ENCODE results near the gene TMEM117. TPM values are rescaled to one million over a fixed set of nuclear protein-coding genes. Genes with fewer than 3 reads are reported as not detected.

The TMEM117 gene
- total and polyA plus RNA-seq, 10 of the 15 experiments (the other 5 are each of a cell fraction or from before 2014, with no cell fraction given), result 3.1 to 8.2 (median 6.1) TPM

GRCh38 chr12:43795716-43796280, 40.1 kb upstream of the TMEM117 start:
- TF ChIP-seq, protein P1, sequence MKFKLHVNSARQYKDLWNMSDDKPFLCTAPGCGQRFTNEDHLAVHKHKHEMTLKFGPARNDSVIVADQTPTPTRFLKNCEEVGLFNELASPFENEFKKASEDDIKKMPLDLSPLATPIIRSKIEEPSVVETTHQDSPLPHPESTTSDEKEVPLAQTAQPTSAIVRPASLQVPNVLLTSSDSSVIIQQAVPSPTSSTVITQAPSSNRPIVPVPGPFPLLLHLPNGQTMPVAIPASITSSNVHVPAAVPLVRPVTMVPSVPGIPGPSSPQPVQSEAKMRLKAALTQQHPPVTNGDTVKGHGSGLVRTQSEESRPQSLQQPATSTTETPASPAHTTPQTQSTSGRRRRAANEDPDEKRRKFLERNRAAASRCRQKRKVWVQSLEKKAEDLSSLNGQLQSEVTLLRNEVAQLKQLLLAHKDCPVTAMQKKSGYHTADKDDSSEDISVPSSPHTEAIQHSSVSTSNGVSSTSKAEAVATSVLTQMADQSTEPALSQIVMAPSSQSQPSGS (IDR thresholded peaks at IDR 0.05; ENCODE audit: low read length), result no peak
- TF ChIP-seq BHLHE40 (IDR thresholded peaks at IDR 0.05; ENCODE audit: borderline replicate concordance in 1 of 2, low read depth in 2 of 2, low read length in 1 of 2) (no peak), NR2F1 (conservative IDR thresholded peaks at IDR 0.05) (no peak), CREM (IDR thresholded peaks at IDR 0.05; ENCODE audit: low read depth) (no peak), SMAD5 (IDR thresholded peaks at IDR 0.05; ENCODE audit: low read depth) (no peak), FOXM1 (IDR thresholded peaks at IDR 0.05; ENCODE audit: low read depth, low read length) (no peak), GATAD2B (conservative IDR thresholded peaks at IDR 0.05; ENCODE audit: low read depth) (no peak), YY1 (IDR thresholded peaks at IDR 0.05; ENCODE audit: low read depth, low read length) (no peak), PAX8 (IDR thresholded peaks at IDR 0.05) (no peak)
- TF ChIP-seq, protein P2, sequence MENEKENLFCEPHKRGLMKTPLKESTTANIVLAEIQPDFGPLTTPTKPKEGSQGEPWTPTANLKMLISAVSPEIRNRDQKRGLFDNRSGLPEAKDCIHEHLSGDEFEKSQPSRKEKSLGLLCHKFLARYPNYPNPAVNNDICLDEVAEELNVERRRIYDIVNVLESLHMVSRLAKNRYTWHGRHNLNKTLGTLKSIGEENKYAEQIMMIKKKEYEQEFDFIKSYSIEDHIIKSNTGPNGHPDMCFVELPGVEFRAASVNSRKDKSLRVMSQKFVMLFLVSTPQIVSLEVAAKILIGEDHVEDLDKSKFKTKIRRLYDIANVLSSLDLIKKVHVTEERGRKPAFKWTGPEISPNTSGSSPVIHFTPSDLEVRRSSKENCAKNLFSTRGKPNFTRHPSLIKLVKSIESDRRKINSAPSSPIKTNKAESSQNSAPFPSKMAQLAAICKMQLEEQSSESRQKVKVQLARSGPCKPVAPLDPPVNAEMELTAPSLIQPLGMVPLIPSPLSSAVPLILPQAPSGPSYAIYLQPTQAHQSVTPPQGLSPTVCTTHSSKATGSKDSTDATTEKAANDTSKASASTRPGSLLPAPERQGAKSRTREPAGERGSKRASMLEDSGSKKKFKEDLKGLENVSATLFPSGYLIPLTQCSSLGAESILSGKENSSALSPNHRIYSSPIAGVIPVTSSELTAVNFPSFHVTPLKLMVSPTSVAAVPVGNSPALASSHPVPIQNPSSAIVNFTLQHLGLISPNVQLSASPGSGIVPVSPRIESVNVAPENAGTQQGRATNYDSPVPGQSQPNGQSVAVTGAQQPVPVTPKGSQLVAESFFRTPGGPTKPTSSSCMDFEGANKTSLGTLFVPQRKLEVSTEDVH (IDR thresholded peaks at IDR 0.05; ENCODE audit: low read depth, partially characterized antibody), result no peak
- TF ChIP-seq, protein P3, sequence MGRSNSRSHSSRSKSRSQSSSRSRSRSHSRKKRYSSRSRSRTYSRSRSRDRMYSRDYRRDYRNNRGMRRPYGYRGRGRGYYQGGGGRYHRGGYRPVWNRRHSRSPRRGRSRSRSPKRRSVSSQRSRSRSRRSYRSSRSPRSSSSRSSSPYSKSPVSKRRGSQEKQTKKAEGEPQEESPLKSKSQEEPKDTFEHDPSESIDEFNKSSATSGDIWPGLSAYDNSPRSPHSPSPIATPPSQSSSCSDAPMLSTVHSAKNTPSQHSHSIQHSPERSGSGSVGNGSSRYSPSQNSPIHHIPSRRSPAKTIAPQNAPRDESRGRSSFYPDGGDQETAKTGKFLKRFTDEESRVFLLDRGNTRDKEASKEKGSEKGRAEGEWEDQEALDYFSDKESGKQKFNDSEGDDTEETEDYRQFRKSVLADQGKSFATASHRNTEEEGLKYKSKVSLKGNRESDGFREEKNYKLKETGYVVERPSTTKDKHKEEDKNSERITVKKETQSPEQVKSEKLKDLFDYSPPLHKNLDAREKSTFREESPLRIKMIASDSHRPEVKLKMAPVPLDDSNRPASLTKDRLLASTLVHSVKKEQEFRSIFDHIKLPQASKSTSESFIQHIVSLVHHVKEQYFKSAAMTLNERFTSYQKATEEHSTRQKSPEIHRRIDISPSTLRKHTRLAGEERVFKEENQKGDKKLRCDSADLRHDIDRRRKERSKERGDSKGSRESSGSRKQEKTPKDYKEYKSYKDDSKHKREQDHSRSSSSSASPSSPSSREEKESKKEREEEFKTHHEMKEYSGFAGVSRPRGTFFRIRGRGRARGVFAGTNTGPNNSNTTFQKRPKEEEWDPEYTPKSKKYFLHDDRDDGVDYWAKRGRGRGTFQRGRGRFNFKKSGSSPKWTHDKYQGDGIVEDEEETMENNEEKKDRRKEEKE (IDR thresholded peaks at IDR 0.05), result no peak
- in situ Hi-C loops (cut with MboI), result no loop called here
- H3K9me3 ChIP-seq (replicated peaks; ENCODE audit: control insufficient read depth, insufficient read depth, low read length), result no peaks in the 10 kb centered on the region
- H2AFZ ChIP-seq (ENCODE audit: control insufficient read depth, low read depth, low read length), result no peak overlapping the region
- H3K4me1 ChIP-seq (ENCODE audit: control insufficient read depth, insufficient read depth, low read length), result no peaks in the 10 kb centered on the region
- ChIA-PET CTCF (interaction anchor here (2.0 to 2.4 kb wide), 2 partner anchors 18 to 87 kb away, joined by 4 to 6 read pairs; no protein-coding TSS in a partner anchor), POLR2A (no interaction called here), RAD21 (ENCODE audit: unreplicated experiment) (interaction anchor here (1.5 kb wide), 1 partner anchor 86 kb away, joined by 7 read pairs; no protein-coding TSS in a partner anchor), SMC1A (ENCODE audit: uncharacterized antibody, unreplicated experiment) (interaction anchor here (0.7 kb wide), 1 partner anchor 9 kb away, joined by 3 read pairs; no protein-coding TSS in a partner anchor)
- H3K36me3 ChIP-seq (ENCODE audit: control insufficient read depth in 2 of 2, insufficient read depth in 2 of 2, low read length in 1 of 2), result peaks cover 0 to 21% of the 10 kb centered on the region in 2 experiments; a peak in 3 of 4 replicates
- no peaks in the 10 kb centered on the region for H3K27me3 ChIP-seq (replicated peaks in 1 of 2; ENCODE audit: control insufficient read depth in 2 of 2, insufficient read depth in 2 of 2, low read length in 1 of 2)
- no peak for FAIRE-seq
- no peak overlapping the region for H3K4me2 ChIP-seq (ENCODE audit: control insufficient read depth, insufficient read depth)
- H3K4me3 ChIP-seq, result no peak overlapping the region
- intact Hi-C loops (cut with micrococcal nuclease; ENCODE audit: unreplicated experiment), result no loop called here
- no peak for ATAC-seq
- no TSS peak for BruUV-seq (replicated peaks)
- no peaks in the 10 kb centered on the region for H4K20me1 ChIP-seq (ENCODE audit: control insufficient read depth, insufficient read depth)
- WGBS (ENCODE audit: insufficient coverage, insufficient replicate concordance, low lambda C conversion rate, missing lambda C conversion rate), result 79% methylated on average over 2 of the region's 2 CpGs
- no peak overlapping the region for H3K9ac ChIP-seq (ENCODE audit: control insufficient read depth, insufficient read depth, low read length)
- no peaks in the 10 kb centered on the region for H3K79me2 ChIP-seq (ENCODE audit: control insufficient read depth, insufficient read depth, low read length)
- no peak for DNase-seq (ENCODE audit: low read depth, low spot score)
- no peak overlapping the region for H3K27ac ChIP-seq (ENCODE audit: control insufficient read depth, insufficient read depth)
